HG03457 (cell line): Measurements from ENCODE around the gene PNPLA6.
"Not testable (repeated sequence)": the region's sequence is repeated elsewhere in the genome, so short reads cannot be mapped to it uniquely, and the experiment has no call there.

ENCODE experiments used
- ATAC-seq: cut with Tn5 transposase; IDR thresholded peaks from one replicate; pipeline ENCODE4 v1.9.1; 2021; ENCODE audit warnings: moderate number of reproducible peaks; ENCODE audit not compliant: unreplicated experiment

The PNPLA6 gene

GRCh38 chr19:7550987-7551761, 15.7 kb downstream of the PNPLA6 start:
- no peak for ATAC-seq

DNA sequence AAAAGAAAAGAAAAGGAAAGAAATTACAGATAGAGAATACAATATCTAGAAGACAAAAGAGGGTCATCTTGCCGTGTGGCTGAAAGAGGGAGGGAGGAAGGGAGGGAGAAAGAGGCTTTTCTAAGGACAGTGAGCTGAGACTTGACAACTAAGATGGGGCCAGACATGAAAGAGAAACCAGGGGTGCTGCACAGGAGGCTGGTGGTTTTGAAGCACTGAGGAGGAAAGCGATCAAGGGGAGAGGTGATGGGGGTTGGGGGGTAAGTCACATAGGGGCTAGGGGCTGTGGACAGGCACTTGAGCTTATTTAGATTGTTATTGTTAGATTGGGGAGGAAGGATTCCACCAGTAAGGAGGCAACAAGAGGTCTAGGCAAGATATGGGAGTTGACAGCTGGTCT, 17.3 kb downstream of the PNPLA6 start:
- no peak for ATAC-seq

- no peak for ATAC-seq
Measured at GRCh38 chr19:7554565-7554964, 19.0 kb downstream of the PNPLA6 start.

DNA sequence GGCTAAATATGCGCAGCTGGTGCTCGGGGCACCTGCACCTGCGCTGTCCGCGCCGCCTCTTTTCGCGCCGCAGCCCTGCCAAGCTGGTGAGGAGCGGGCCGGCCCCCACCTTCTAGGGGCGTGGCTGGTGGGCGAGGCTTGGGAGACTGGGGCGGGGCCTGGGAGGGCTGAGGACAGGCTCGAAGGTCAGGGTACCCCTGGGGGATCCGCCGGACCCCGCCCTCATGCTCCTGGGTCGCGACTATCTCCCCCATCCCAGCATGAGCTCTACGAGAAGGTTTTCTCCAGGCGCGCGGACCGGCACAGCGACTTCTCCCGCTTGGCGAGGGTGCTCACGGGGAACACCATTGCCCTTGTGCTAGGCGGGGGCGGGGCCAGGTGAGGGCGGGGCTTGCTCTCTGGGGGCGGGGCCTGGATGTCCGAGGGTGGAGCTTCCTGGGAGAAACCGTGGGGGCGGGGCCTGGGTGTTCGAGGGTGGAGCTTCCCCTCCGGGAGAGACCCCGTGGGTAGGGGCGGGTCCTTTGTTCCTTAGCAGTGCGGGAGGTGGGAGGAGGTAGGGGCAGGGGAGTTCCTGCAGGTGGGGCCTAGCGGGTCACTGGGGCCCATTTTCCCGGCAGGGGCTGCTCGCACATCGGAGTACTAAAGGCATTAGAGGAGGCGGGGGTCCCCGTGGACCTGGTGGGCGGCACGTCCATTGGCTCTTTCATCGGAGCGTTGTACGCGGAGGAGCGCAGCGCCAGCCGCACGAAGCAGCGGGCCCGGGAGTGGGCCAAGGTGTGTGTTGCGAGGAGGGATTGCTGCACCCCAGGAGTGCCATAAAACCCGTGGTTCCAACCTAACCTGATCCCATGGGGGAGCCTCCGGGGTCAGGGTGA, 19.7 kb downstream of the PNPLA6 start:
- ATAC-seq, result no peak

DNA sequence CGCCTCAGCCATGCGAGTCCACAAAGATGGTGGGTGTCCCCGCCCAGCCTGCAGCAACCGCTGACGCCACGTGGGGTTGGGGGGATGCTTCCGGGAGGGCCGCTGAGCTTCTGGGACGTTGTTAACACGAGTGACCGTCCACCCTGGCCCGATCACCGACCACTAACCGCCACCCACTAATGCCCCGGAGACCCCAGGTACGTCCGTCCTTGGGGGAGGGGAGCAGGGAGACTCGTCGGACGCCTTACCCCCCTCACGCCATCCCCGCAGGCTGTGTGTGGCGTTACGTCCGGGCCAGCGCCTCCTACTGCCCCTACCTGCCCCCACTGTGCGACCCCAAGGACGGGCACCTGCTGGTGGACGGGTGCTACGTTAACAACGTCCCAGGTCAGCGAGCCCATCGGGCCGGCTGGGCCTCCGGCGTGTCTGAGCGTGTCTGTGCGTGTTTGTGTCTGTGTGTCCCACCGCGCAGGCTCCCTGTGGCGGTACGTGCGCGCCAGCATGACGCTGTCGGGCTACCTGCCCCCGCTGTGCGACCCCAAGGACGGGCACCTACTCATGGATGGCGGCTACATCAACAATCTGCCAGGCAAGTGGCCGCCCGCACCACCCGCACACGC, 21.3 kb downstream of the PNPLA6 start:
- no peak for ATAC-seq

GRCh38 chr19:7558667-7559066, 23.1 kb downstream of the PNPLA6 start:
- no peak for ATAC-seq

GRCh38 chr19:7559102-7559501, 23.6 kb downstream of the PNPLA6 start:
- no peak for ATAC-seq

GRCh38 chr19:7560255-7560654, 24.7 kb downstream of the PNPLA6 start:
- ATAC-seq, result no peak

DNA sequence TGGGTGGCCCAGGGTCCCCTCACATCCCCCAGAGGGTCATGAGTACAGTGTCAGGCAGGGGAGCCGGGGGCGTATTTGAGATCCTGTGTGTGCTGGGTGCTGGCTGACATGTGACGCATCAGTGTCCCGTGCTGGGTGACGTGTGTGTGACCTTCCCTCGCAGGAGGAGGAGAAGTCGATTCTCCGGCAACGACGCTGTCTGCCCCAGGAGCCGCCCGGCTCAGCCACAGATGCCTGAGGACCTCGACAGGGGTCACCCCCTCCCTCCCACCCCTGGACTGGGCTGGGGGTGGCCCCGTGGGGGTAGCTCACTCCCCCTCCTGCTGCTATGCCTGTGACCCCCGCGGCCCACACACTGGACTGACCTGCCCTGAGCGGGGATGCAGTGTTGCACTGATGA, 25.8 kb downstream of the PNPLA6 start:
- no peak for ATAC-seq

GRCh38 chr19:7562646-7563393, 27.3 kb downstream of the PNPLA6 start:
- no peak for ATAC-seq

GRCh38 chr19:7564866-7565265, 29.3 kb downstream of the PNPLA6 start:
- no peak for ATAC-seq

- ATAC-seq, result no peak
Measured at GRCh38 chr19:7565332-7565731, 29.8 kb downstream of the PNPLA6 start.

DNA sequence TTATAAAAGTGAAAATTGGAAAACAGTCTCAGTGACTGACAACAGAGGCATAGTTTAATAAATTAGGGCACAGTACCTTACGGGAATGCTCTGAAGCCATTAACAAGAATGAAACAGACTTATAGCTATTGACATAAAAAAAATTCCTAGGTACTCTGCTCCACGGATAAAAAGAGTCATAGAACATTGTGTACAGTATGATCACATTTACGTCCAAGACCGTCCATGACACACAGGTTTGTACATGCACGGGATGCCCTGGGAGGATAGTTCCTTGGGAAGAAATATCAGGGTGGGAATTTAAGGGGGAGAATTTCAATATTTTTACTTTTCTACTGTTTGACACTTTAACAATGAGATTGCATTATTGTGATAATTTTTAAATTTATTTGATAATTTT, 35.2 kb downstream of the PNPLA6 start:
- no peak for ATAC-seq

- no peak for ATAC-seq
Measured at GRCh38 chr19:7575434-7576040, 40.0 kb downstream of the PNPLA6 start.

- not testable (repeated sequence) for ATAC-seq
Measured at GRCh38 chr19:7577422-7577821, 41.9 kb downstream of the PNPLA6 start.

DNA sequence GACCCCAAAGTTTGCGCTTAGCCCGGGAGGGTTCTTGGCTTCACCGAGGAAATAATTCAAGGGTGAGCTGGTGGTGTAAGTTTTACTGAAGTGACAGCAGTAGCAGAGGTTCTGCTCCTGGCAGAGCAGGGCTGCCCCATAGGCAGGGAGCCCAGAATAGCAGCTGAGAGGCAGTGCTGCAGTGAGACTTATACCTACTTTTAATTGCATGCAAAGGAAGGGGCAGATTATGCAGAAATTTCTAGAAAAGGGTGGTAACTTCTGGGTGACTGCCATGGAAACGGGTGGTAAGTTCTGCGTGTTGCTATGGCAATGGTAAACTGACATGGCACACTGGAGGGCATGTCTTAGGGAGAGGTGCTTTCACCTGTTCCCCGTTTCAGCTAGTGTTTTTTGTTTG, 42.6 kb downstream of the PNPLA6 start:
- ATAC-seq, result no peak

DNA sequence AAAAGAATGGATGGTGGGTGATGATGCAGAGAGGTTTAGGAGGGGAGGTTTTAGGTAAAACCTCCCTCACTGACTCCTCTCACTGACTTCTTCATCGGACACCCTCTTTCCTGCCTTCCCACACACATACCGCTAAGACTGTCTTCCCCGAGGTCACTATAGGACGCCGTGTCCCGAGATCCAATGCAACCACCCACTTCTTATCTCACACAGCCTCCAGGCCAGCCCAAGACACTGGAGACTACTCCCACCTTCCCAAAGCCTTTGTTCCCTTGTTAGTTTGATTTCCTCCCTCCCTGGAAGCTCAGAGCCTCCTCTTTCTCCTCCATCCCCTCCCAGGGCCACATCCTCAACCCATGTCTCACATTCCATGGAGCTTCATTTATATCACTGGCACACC, 43.7 kb downstream of the PNPLA6 start:
- no peak for ATAC-seq

GRCh38 chr19:7582446-7582845, 46.9 kb downstream of the PNPLA6 start:
- no peak for ATAC-seq

- ATAC-seq, result no peak
Measured at GRCh38 chr19:7589822-7590221, 54.3 kb downstream of the PNPLA6 start.

- no peak for ATAC-seq
Measured at GRCh38 chr19:7590256-7590655, 54.7 kb downstream of the PNPLA6 start.
